Neural crest cell (in vitro differentiated cells): Measurements from ENCODE around the gene RO60. TPM values are rescaled to one million over a fixed set of nuclear protein-coding genes. Genes with fewer than 3 reads are reported as not detected.

Experiments
- DNase-seq: peaks from one replicate; pipeline ENCODE4 v3.0.0; 2021; ENCODE audit warnings: low read depth, mixed read lengths, low spot score
- H3K27ac Mint-ChIP-seq: one replicate; pipeline ENCODE4 v1.8.0; 2021; ENCODE audit warnings: mild to moderate bottlenecking, mixed read lengths; ENCODE audit not compliant: unreplicated experiment
- H3K27me3 Mint-ChIP-seq: 2 replicates; pipeline ENCODE4 v1.8.0; 2021; ENCODE audit warnings: low read depth, mild to moderate bottlenecking, mixed read lengths
- H3K36me3 Mint-ChIP-seq: 2 replicates; pipeline ENCODE4 v1.8.0; 2021; ENCODE audit warnings: low read depth, mild to moderate bottlenecking, mixed read lengths
- H3K4me1 Mint-ChIP-seq: 2 replicates; pipeline ENCODE4 v1.8.0; 2021; ENCODE audit warnings: mixed read lengths
- H3K4me3 Mint-ChIP-seq: one replicate; pipeline ENCODE4 v1.8.0; 2021; ENCODE audit warnings: mild to moderate bottlenecking, mixed read lengths
- H3K9me3 Mint-ChIP-seq: 2 replicates; pipeline ENCODE4 v1.8.0; 2021; ENCODE audit warnings: mixed read lengths
- CTCF ChIP-seq: fragments of 200-600 bp; sonication (generic); conservative IDR thresholded peaks from 2 replicates; pipeline ENCODE4 v1.5.0; 2021; ENCODE audit warnings: antibody characterized with exemption, mild to moderate bottlenecking
- total RNA-seq: library from RNA; stranded (reverse); gene quantifications from 2 replicates; pipeline ENCODE4 v1.2.1, GENCODE V29; 2021

RO60 gene
- total RNA-seq, 1 donor from 2014 or later, result 122 TPM

GRCh38 chr1:193070386-193070753, 11.0 kb downstream of the RO60 start:
- Mint-ChIP-seq H3K9me3 (no peaks in the 10 kb centered on the region), H3K36me3 (peaks cover 10% of the 10 kb centered on the region), H3K4me3 (no peak overlapping the region), H3K4me1 (peaks cover 20% of the 10 kb centered on the region), H3K27me3 (no peaks in the 10 kb centered on the region), H3K27ac (no peak overlapping the region)
- no peak for TF ChIP-seq CTCF
- no peak for DNase-seq

- no peak overlapping the region for H3K27ac Mint-ChIP-seq
- TF ChIP-seq CTCF, result no peak
- DNase-seq, result no peak
- peaks cover 20% of the 10 kb centered on the region for H3K4me1 Mint-ChIP-seq
- H3K36me3 Mint-ChIP-seq, result peaks cover 14% of the 10 kb centered on the region
- no peaks in the 10 kb centered on the region for H3K9me3 Mint-ChIP-seq
- no peak overlapping the region for H3K4me3 Mint-ChIP-seq
- H3K27me3 Mint-ChIP-seq, result no peaks in the 10 kb centered on the region
These were observed 11.5 kb downstream of the RO60 start for GRCh38 chr1:193070942-193071341.

GRCh38 chr1:193077991-193078390, 18.6 kb downstream of the RO60 start:
- no peaks in the 10 kb centered on the region for H3K27me3 Mint-ChIP-seq
- no peak overlapping the region for H3K4me3 Mint-ChIP-seq
- DNase-seq, result no peak
- TF ChIP-seq CTCF, result no peak
- H3K27ac Mint-ChIP-seq, result no peak overlapping the region
- H3K36me3 Mint-ChIP-seq, result peaks cover 42% of the 10 kb centered on the region
- H3K4me1 Mint-ChIP-seq, result no peaks in the 10 kb centered on the region
- H3K9me3 Mint-ChIP-seq, result peaks cover 8% of the 10 kb centered on the region

GRCh38 chr1:193079187-193079586, 19.8 kb downstream of the RO60 start:
- Mint-ChIP-seq H3K4me1 (no peaks in the 10 kb centered on the region), H3K9me3 (peaks cover 8% of the 10 kb centered on the region), H3K27ac (no peak overlapping the region), H3K4me3 (no peak overlapping the region), H3K36me3 (peaks cover 41% of the 10 kb centered on the region), H3K27me3 (no peaks in the 10 kb centered on the region)
- no peak for TF ChIP-seq CTCF
- no peak for DNase-seq

GRCh38 chr1:193083365-193084088, 24.1 kb downstream of the RO60 start:
- H3K27me3 Mint-ChIP-seq, result no peaks in the 10 kb centered on the region
- no peaks in the 10 kb centered on the region for H3K9me3 Mint-ChIP-seq
- no peak overlapping the region for H3K4me3 Mint-ChIP-seq
- no peak for DNase-seq
- H3K27ac Mint-ChIP-seq, result no peak overlapping the region
- no peaks in the 10 kb centered on the region for H3K4me1 Mint-ChIP-seq
- TF ChIP-seq CTCF, result no peak
- H3K36me3 Mint-ChIP-seq, result peaks cover 24% of the 10 kb centered on the region
